Lung (tissue), 12 donors: Measurements from ENCODE around the gene HIF1AN. TPM values are rescaled to one million over a fixed set of nuclear protein-coding genes. Genes with fewer than 3 reads are reported as not detected.

Experiments used
- ATAC-seq: fragments of 200-7000 bp; cut with Tn5 transposase; one replicate; pipeline ENCODE4 v1.9.1; 2020; ENCODE audit warnings: moderate number of reproducible peaks; ENCODE audit not compliant: insufficient read depth, low FRiP score
- DNase-seq, 3 donors: peaks; one replicate each; pipeline ENCODE4 v3.0.0-alpha.2; 2013 to 2017
- H3K27ac ChIP-seq, 2 donors: one replicate each; pipeline ENCODE4 v1.5.1; 2013; ENCODE audit warnings: mild to moderate bottlenecking in 2 of 2, moderate library complexity in 2 of 2, control low read depth in 1 of 2, inconsistent platforms in 1 of 2, low read depth in 1 of 2, low read length in 1 of 2
- H3K27me3 ChIP-seq, 3 donors: one replicate each; pipeline ENCODE4 v1.5.1; 2013; ENCODE audit warnings: low read length in 2 of 3; ENCODE audit not compliant: control insufficient read depth in 3 of 3, insufficient read depth in 3 of 3
- H3K36me3 ChIP-seq, 4 donors: one replicate each; pipeline ENCODE4 v1.5.1; 2013; ENCODE audit warnings: low read length in 4 of 4, mild to moderate bottlenecking in 1 of 4, moderate library complexity in 1 of 4; ENCODE audit not compliant: control insufficient read depth in 4 of 4, insufficient read depth in 4 of 4
- H3K4me1 ChIP-seq, 5 donors: one replicate each; pipeline ENCODE4 v1.5.1; 2013; ENCODE audit warnings: low read length in 5 of 5, mild to moderate bottlenecking in 2 of 5, moderate library complexity in 1 of 5; ENCODE audit not compliant: control insufficient read depth in 5 of 5, insufficient read depth in 5 of 5
- H3K4me3 ChIP-seq: one replicate; pipeline ENCODE4 v1.5.1; 2013; ENCODE audit warnings: mild to moderate bottlenecking, control low read depth, moderate library complexity
- H3K9ac ChIP-seq, 2 donors: one replicate each; pipeline ENCODE4 v1.5.1; 2013; ENCODE audit warnings: low read length in 2 of 2, control low read depth in 1 of 2; ENCODE audit not compliant: insufficient read depth in 1 of 2
- H3K9me3 ChIP-seq, 4 donors: one replicate each; pipeline ENCODE4 v1.5.1; 2013; ENCODE audit warnings: low read length in 3 of 4, mild to moderate bottlenecking in 1 of 4, moderate library complexity in 1 of 4; ENCODE audit not compliant: control insufficient read depth in 4 of 4, insufficient read depth in 3 of 4
- WGBS, 2 donors: extraction: QIAGEN DNeasy Blood & Tissue Kit; methylation state at CpG; one replicate each; pipeline ENCODE4 v1.1.7; 2013; 5-methylcytosine and 5-hydroxymethylcytosine counted together
- polyA plus RNA-seq, 2 donors: library from polyadenylated mRNA; stranded (reverse); fragments of 200-250 nt; gene quantifications; one replicate each; pipeline ENCODE4 v1.2.1, GENCODE V29; 2013
- total RNA-seq, 2 donors: library from RNA; depleted of rRNA in 1 of 2; stranded (reverse); fragments of >200 nt in 1 of 2; gene quantifications; one replicate each; pipeline ENCODE4 v1.2.1, GENCODE V29; 2014 to 2021
- TF ChIP-seq, protein P1 (sequence below): IDR thresholded peaks from 2 replicates; pipeline ENCODE4 v1.5.1; 2012; ENCODE audit warnings: mild to moderate bottlenecking; ENCODE audit errors: control extremely low read depth, extremely low read depth
- donor health status: control.
- donor health status: control.
- donor health status: Bipolar disorder and iron deficiency.
- donor health status: healthy.
- donor health status: DM: yes; HTN: yes; CAD: no.

Gene HIF1AN
- total and polyA plus RNA-seq, 4 donors: 6.9 to 32.3 (median 13.6) TPM

DNA sequence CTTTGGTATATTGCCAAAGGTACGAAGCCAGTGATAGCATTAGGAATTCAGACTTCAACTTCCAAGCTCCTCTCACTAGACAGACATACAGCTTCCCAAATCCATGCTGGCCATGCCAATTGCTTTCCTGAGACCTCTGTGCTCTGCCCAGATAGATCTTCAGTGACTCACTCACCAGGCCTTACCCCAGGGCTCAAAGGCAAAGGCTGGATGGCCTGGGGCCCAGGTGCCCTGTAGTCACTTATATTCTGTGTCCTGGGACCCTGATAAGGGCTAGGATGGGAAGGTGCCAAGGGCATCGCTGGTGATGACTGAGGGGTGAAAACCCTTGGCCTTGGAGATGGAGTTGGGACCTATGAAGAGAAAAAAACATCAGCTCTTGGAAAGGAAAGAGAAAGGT lies 45.2 kb upstream of the HIF1AN start:
- no peak overlapping the region for H3K4me3 ChIP-seq
- H3K9me3 ChIP-seq: peaks cover 0 to 3% (median 0%) of the 10 kb centered on the region in 4 donors
- peaks cover 0 to 4% (median 0%) of the 10 kb centered on the region in 3 donors for H3K27me3 ChIP-seq
- no peaks in the 10 kb centered on the region for H3K4me1 ChIP-seq
- 92 to 94% methylated on average over 2 of the region's 2 CpGs for WGBS, 2 donors
- TF ChIP-seq, protein P1, sequence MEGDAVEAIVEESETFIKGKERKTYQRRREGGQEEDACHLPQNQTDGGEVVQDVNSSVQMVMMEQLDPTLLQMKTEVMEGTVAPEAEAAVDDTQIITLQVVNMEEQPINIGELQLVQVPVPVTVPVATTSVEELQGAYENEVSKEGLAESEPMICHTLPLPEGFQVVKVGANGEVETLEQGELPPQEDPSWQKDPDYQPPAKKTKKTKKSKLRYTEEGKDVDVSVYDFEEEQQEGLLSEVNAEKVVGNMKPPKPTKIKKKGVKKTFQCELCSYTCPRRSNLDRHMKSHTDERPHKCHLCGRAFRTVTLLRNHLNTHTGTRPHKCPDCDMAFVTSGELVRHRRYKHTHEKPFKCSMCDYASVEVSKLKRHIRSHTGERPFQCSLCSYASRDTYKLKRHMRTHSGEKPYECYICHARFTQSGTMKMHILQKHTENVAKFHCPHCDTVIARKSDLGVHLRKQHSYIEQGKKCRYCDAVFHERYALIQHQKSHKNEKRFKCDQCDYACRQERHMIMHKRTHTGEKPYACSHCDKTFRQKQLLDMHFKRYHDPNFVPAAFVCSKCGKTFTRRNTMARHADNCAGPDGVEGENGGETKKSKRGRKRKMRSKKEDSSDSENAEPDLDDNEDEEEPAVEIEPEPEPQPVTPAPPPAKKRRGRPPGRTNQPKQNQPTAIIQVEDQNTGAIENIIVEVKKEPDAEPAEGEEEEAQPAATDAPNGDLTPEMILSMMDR: no peak
- H3K9ac ChIP-seq: no peak overlapping the region
- DNase-seq: no peak
- ATAC-seq: no peak
- H3K36me3 ChIP-seq: peaks cover 3 to 27% (median 10%) of the 10 kb centered on the region in 4 donors
- H3K27ac ChIP-seq: no peak overlapping the region

DNA sequence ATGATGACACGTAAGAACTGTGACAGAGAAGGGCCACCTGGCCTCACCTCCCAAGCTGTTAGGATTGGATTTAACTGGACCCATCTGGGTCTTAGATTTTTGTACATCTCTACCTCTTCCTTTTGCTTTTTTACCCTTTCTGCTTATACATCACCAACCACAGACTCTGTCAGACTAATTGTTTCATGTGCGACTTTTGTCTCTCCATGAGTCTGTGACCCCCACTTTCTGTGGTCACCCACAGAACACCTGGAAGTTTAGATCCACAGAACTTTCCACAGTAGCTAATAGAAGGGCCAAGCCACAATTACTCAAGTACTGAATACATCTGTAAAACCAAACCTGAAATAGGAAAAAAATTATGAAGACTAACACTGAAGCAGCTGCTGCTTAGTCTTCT lies 39.2 kb upstream of the HIF1AN start:
- Histone ChIP-seq H3K27me3 (no peaks in the 10 kb centered on the region), H3K36me3 (peaks cover 3 to 31% (median 14%) of the 10 kb centered on the region in 4 donors)

DNA sequence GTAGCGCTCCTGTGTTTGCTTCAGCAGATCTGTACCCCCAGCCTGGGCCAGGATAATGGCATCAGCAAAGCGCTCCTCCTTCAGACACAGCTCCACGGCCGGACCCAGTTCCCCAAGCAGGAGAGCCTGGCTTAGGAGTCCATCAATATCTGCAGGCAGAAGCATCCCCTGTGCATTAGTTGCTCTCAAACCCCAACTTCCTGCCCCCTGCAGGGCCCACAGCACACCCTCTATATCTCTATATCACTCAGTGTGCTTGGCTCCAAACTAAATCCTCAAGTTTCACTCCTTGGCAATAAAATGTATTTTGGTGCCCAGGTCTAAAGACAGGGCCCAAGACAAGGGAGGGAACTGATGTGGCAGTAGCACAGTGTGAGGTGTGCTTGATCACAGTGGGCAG lies 37.7 kb upstream of the HIF1AN start:
- Histone ChIP-seq H3K4me3 (no peak overlapping the region), H3K27me3 (no peaks in the 10 kb centered on the region), H3K36me3 (peaks cover 4 to 35% (median 19%) of the 10 kb centered on the region in 4 donors), H3K9me3 (no peaks in the 10 kb centered on the region), H3K9ac (no peak overlapping the region), H3K27ac (no peak overlapping the region), H3K4me1 (no peaks in the 10 kb centered on the region)
- ATAC-seq (no peak), DNase-seq (no peak)
- TF ChIP-seq, protein P1: no peak
- WGBS, 2 donors: 99 to 100% methylated on average over 4 of the region's 4 CpGs

More for the DNA sequence above, 39.2 kb upstream of the HIF1AN start:
- 89 to 95% methylated on average over 2 of the region's 2 CpGs for WGBS, 2 donors
- H3K9ac ChIP-seq: no peak overlapping the region
- H3K4me3 ChIP-seq: no peak overlapping the region
- H3K27ac ChIP-seq: no peak overlapping the region
- no peak for ATAC-seq
- H3K9me3 ChIP-seq: no peaks in the 10 kb centered on the region
- DNase-seq: no peak
- TF ChIP-seq, protein P1: no peak
- H3K4me1 ChIP-seq: no peaks in the 10 kb centered on the region

DNA sequence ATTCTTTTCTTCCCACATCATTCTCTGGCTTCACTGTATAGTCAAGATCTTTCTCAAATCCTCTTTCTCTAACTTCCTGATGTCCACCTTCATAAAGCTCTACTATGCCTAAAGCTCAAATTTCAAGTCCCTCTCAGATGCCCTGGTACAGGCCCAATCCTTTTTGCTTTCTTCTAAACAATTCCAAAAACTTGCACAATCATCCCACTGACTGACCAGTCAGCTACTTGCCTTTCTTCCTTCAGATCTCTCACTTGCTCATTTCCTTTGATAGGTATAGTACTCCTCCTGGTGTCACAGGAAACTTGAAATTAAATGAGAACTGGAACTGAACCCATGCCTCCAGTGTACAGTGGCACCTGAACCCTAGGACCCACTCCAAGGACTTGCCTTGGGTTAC lies 34.3 kb upstream of the HIF1AN start:
- H3K9ac ChIP-seq: no peak overlapping the region
- DNase-seq (no peak), ATAC-seq (no peak)
- H3K36me3 ChIP-seq: peaks cover 13 to 28% (median 22%) of the 10 kb centered on the region in 4 donors
- no peak overlapping the region for H3K27ac ChIP-seq
- H3K9me3 ChIP-seq: no peaks in the 10 kb centered on the region
- no peaks in the 10 kb centered on the region for H3K4me1 ChIP-seq
- H3K27me3 ChIP-seq: no peaks in the 10 kb centered on the region
- H3K4me3 ChIP-seq: no peak overlapping the region
- TF ChIP-seq, protein P1: no peak
